Measurements from ENCODE around the gene GLUD1. TPM values are rescaled to one million over a fixed set of nuclear protein-coding genes. Genes with fewer than 3 reads are reported as not detected.
"Not testable (repeated sequence)": the region's sequence is repeated elsewhere in the genome, so short reads cannot be mapped to it uniquely, and the experiment has no call there.

GLUD1 gene
- 10 to 100 TPM; 94.7 to 99.6 TPM for total RNA-seq

DNA sequence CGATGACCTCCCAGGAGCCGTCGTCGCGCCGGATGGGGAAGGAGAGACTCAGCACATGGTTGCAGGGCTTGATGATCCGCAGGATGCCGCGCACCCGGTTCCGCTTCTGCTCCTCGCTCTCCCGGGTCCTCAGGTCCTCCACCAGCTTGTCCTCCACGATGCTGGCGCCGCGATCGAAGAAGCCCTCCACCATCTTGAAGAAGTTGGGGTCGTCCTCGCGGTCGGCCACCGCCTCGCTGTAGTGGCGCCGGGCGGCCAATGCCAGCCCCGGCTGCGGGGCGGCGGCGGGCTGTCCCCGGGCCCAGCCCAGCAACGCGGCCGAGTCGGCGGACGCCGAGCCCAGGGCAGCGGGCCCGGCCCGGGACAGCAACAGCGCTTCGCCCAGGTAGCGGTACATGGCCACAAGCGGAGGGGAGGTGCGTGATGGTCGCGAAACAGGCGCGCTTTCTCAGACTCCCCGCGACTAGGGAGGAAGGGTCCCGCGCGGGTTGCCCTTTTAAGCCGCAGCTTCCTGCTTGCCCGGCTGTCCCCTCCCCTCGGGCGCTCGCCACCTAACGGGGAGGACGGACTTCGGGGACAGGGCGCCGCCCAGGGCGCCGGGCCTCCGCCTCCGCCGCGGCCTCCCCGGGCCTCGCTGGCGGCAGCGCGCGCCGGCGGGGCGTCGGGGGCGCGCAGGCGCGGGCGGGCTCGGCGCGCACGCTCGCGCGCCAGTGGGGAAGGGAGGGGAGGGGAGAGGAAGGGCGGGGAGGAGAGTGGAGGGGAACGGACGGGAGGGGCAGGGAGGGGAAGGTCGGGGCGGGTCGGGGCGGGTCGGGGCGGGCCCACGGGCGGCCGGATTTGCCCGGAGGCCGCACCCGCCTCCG, at the start of gene GLUD1, which contains the start of gene SHLD2:
Gene GLUD1, minus strand, starts transcription at position 471 of the 863 bp plus-strand sequence. Its CDS starts 74 bp downstream, at position 397.
Gene SHLD2, plus strand, starts transcription at position 834 of the 863 bp plus-strand sequence. CDS start 56,149 bp downstream, outside the sequence.
- DNase-seq (peak; percentile 93), ATAC-seq (peak; percentile 75)
- Mint-ChIP-seq H3K36me3 (ENCODE audit: low read depth) (peaks cover 46% of the 10 kb centered on the region), H3K9me3 (ENCODE audit: insufficient read depth) (no peaks in the 10 kb centered on the region), H3K4me1 (ENCODE audit: low read depth) (peaks cover 44% of the 10 kb centered on the region), H3K27ac (peak within 1 kb of the TSS; percentile 98), H3K27me3 (ENCODE audit: low read depth) (no peaks in the 10 kb centered on the region), H3K4me3 (peak within 1 kb of the TSS; percentile 92)
- POLR2A ChIA-PET, result interaction anchor here (1.6 kb wide), 2 partner anchors 9 kb away, joined by 5 read pairs; no protein-coding TSS in a partner anchor
- CTCF ChIA-PET, result interaction anchor here (1.2 to 1.3 kb wide), 2 partner anchors 155 to 410 kb away, joined by 3 to 6 read pairs; partner anchors contain the start of gene MINPP1

DNA sequence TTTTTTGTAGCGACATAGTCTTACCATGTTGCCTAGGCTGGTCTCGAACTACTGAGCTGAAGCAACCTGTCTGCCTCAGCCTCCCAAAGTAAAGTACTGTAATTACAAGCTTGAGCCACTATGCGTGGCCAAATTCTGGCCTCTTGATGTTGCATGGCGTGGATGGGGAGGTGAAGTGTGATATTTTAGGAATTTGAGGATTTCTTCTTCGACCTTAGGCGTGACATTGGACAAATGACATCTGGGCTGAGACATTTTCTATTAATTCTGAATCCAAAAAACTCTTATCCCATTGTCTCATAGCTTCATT, 48.4 kb upstream of the GLUD1 start:
- POLR2A ChIA-PET; H3K4me1 Mint-ChIP-seq (ENCODE audit: low read depth); H3K9me3 Mint-ChIP-seq (ENCODE audit: insufficient read depth): not testable (repeated sequence)

DNA sequence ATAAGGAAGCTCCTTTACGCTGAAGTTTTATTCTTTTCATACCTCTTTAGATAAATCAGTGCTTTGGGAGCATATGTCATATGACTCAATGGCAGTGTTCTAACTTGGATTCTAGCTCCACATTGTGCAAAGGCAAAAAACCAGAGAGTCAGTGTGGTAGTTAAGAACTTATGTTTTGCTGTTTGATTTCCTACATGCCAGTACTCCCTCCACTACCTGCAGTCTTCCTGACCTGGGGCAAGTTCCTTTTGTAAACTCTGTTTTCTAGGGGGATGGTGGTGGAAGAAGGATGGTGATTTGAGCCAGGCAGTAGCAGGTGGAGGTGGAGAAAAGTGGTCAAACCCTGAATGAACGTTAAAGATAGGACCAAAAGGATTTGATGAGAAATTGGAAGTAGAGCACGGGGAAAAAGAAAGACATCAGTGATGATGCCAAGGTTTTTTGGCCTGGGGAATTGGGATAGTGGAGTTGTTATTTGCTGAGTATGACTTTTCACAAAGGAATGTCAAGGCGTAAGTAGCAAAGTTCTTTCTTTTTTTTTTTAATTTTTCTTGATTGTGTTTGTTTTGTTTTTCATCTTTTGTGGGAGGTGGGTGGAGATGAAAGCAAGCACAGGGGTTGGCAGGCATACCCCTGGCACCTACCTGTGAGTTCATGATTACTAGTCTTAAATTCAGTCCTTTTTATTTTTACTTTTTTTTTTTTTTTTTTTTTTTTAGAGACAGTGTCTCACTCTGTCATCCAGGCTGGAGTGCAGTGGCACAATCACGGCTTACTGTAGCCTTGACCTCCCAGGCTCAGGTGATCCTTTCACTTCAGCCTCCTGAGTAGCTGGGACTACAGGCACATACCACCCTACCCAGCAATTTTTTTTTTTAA, 47.8 kb upstream of the GLUD1 start:
- H3K4me3 Mint-ChIP-seq, POLR2A ChIA-PET: not testable (repeated sequence)

More for the DNA sequence above, 48.4 kb upstream of the GLUD1 start:
- H3K27me3 Mint-ChIP-seq (ENCODE audit: low read depth); H3K4me3 Mint-ChIP-seq; CTCF ChIA-PET; ATAC-seq; H3K36me3 Mint-ChIP-seq (ENCODE audit: low read depth); H3K27ac Mint-ChIP-seq; DNase-seq: not testable (repeated sequence)

DNA sequence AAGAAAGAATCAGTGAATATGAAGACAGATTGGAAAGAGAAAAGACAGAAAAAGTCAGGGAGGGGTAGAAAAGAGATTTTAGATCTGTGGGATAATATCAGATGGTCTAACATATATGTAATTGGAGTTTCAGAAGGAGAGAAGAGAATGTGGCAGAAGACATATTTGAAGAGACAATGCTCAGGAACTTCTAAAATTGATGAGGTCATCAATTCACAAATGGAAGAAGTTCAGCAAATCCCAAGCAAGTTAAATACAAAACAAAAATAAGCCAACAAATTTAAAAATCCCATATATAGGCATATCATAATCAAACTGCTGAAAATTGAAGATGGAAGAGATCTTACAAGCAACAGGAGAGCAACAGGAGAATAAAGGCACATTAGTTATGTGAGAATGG, 42.8 kb upstream of the GLUD1 start:
- POLR2A ChIA-PET; H3K27ac Mint-ChIP-seq; H3K27me3 Mint-ChIP-seq (ENCODE audit: low read depth); H3K4me1 Mint-ChIP-seq (ENCODE audit: low read depth); H3K9me3 Mint-ChIP-seq (ENCODE audit: insufficient read depth); ATAC-seq; DNase-seq; CTCF ChIA-PET; H3K4me3 Mint-ChIP-seq: not testable (repeated sequence)
- H3K36me3 Mint-ChIP-seq (ENCODE audit: low read depth), result peaks cover 27% of the 10 kb centered on the region

More for the DNA sequence above, 47.8 kb upstream of the GLUD1 start:
- CTCF ChIA-PET; H3K36me3 Mint-ChIP-seq (ENCODE audit: low read depth); H3K27ac Mint-ChIP-seq; ATAC-seq; DNase-seq; H3K27me3 Mint-ChIP-seq (ENCODE audit: low read depth); H3K4me1 Mint-ChIP-seq (ENCODE audit: low read depth); H3K9me3 Mint-ChIP-seq (ENCODE audit: insufficient read depth): not testable (repeated sequence)

DNA sequence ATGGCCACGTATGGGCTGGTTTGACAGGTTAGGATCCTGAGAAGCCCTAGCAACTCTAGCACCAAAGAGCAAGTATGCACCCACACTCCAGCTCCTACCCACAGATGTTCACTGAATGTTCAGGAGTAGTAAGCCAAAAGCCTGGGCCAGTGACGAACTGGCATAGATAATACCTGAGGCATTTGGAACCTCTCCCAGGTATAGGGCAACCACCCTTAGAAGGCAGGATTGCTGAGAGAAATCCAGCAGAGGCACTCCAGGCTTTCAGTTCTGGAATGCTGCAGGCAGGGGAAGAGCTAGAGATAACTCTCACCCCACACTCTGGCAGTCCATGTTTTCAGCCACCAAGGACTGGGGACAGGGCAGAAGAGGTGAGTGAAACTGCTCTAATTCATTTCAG, 39.8 kb upstream of the GLUD1 start:
- H3K36me3 Mint-ChIP-seq (ENCODE audit: low read depth), result peaks cover 36% of the 10 kb centered on the region
- H3K9me3 Mint-ChIP-seq (ENCODE audit: insufficient read depth); POLR2A ChIA-PET; H3K4me1 Mint-ChIP-seq (ENCODE audit: low read depth); H3K27ac Mint-ChIP-seq; H3K27me3 Mint-ChIP-seq (ENCODE audit: low read depth); ATAC-seq; H3K4me3 Mint-ChIP-seq; CTCF ChIA-PET; DNase-seq: not testable (repeated sequence)

DNA sequence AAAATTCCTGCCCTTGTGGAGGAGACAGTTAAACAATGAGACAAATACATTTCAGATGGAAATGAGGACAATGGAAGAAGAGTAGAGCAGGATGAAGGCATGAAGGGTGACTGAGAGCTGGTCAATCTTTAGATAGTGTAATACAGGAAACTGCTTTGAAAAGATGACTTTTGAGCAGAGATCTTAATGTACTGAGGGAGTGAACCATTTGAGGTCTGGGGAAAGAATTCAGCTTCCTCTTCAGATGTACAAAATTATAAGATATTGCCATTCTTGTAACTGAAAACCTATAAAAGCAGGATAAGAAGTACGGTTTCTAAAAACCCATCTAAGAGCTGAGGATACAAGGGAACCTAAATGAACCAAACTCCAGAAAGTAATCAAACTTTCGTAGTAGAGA, 39.3 kb upstream of the GLUD1 start:
- H3K27me3 Mint-ChIP-seq (ENCODE audit: low read depth); POLR2A ChIA-PET: not testable (repeated sequence)

DNA sequence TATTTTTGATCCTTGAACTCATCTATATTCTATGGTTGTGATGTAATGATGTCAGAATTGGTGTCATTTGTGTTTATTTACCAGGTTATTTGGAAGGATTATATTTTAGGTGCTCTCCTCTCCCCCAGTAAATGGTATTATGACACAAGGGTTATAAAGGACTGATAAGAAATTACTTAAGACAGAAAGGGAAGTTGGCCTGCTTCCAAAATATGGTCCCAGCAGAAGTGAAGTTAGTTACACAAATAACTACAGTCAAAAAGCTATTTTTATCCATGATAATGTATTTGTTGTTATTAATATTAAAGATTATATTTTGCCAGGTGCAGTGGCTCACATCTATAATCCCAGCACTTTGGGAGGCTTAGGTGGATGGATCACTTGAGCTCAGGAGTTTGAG, 37.5 kb upstream of the GLUD1 start:
- H3K4me3 Mint-ChIP-seq; H3K27me3 Mint-ChIP-seq (ENCODE audit: low read depth); DNase-seq; H3K4me1 Mint-ChIP-seq (ENCODE audit: low read depth); H3K9me3 Mint-ChIP-seq (ENCODE audit: insufficient read depth); POLR2A ChIA-PET; ATAC-seq; H3K27ac Mint-ChIP-seq; CTCF ChIA-PET: not testable (repeated sequence)
- peaks cover 36% of the 10 kb centered on the region for H3K36me3 Mint-ChIP-seq (ENCODE audit: low read depth)

More for the DNA sequence above, 39.3 kb upstream of the GLUD1 start:
- H3K27ac Mint-ChIP-seq; H3K9me3 Mint-ChIP-seq (ENCODE audit: insufficient read depth); DNase-seq; CTCF ChIA-PET; H3K4me3 Mint-ChIP-seq; H3K4me1 Mint-ChIP-seq (ENCODE audit: low read depth); ATAC-seq: not testable (repeated sequence)
- peaks cover 37% of the 10 kb centered on the region for H3K36me3 Mint-ChIP-seq (ENCODE audit: low read depth)

DNA sequence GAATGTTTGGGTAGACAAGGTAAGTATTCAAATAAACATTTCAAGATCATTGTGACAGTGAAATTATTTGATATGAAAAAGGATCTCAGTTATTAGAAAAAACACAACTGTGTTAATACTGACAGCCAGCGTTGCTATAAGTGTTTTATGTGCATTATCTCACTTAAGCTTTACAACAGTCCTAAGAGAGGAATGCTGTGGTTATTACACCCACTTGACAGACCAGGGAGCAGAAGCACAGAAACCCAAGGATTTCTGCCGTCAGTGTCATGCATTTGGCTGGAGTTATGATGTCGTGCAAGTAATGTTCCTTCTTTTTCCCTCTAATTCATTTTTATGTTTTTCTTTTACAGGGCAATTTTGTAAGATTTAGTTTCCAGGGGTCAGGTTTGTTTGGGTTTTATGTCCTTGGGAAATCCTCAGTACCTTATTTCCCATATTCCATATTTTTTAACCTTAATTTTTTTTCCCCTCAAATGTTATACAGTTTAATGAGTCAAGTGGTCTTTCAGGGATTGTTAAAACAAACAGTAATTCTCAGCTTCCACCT, 33.0 kb upstream of the GLUD1 start:
- H3K27ac Mint-ChIP-seq; H3K27me3 Mint-ChIP-seq (ENCODE audit: low read depth); POLR2A ChIA-PET; H3K9me3 Mint-ChIP-seq (ENCODE audit: insufficient read depth); H3K4me1 Mint-ChIP-seq (ENCODE audit: low read depth); DNase-seq; ATAC-seq; CTCF ChIA-PET; H3K4me3 Mint-ChIP-seq: not testable (repeated sequence)
- H3K36me3 Mint-ChIP-seq (ENCODE audit: low read depth), result peaks cover 18% of the 10 kb centered on the region

DNA sequence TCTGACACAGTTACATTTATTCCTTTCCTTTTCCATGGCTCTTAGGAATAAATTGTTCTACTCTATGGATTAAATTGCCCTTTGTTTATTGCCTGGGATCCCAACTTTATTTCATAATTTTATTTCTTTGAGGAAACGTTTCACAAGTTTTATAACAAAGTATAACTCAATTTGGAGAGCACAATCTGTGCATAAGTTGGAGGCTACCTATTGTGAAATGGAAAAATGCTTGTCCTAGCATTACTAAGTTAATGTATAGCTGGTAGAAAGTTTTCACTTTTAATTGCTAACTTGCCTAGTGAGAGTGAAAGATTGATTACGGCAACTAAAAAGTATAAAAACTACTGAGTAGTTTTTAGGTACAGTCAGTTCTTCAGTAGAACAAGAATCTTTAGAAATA, 32.4 kb upstream of the GLUD1 start:
- H3K4me3 Mint-ChIP-seq; ATAC-seq; H3K9me3 Mint-ChIP-seq (ENCODE audit: insufficient read depth); DNase-seq; CTCF ChIA-PET; H3K27ac Mint-ChIP-seq; H3K27me3 Mint-ChIP-seq (ENCODE audit: low read depth); POLR2A ChIA-PET; H3K4me1 Mint-ChIP-seq (ENCODE audit: low read depth): not testable (repeated sequence)
- H3K36me3 Mint-ChIP-seq (ENCODE audit: low read depth), result peaks cover 19% of the 10 kb centered on the region

DNA sequence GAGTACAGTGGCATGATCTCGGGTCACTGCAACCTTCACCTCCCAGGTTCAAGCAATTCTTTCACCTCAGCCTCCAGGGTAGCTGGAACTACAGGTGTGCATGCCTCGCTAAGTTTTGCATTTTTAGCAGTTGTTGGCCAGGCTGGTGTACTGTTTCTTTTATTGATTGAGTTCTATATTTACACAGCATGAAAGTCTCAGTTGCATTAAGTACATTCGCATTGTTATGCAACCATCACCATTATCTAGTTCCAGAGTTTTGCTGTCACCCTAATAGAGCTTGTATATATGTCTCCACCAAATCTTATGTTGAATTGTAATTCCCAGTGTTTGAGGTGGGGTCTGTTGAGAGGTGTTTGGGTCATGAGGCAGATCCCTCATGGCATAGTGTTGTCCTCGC, 28.7 kb upstream of the GLUD1 start:
- H3K4me1 Mint-ChIP-seq (ENCODE audit: low read depth); POLR2A ChIA-PET; CTCF ChIA-PET; H3K4me3 Mint-ChIP-seq; H3K9me3 Mint-ChIP-seq (ENCODE audit: insufficient read depth); DNase-seq; H3K27me3 Mint-ChIP-seq (ENCODE audit: low read depth); H3K27ac Mint-ChIP-seq; ATAC-seq: not testable (repeated sequence)
- H3K36me3 Mint-ChIP-seq (ENCODE audit: low read depth), result peaks cover 13% of the 10 kb centered on the region

DNA sequence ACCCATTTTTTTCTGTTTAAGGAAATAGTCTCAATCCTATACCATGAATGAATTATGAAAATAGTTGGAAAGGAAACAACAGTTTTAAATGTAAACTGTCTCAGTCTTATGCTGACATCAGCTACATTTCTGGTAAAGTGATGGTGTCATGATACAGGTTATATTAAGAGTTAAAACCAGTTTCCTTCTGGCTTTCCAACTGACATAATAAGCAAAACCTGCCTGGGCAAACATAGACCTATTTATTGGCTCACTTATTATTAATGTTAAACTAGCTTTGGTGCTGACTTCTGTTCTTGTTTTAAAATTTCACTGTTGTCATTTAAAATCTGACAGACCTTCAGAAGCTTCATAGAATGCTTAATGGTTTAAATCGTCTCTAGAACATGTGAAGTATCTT, 24.4 kb upstream of the GLUD1 start:
- H3K4me3 Mint-ChIP-seq; CTCF ChIA-PET; DNase-seq; H3K4me1 Mint-ChIP-seq (ENCODE audit: low read depth); POLR2A ChIA-PET; ATAC-seq; H3K27me3 Mint-ChIP-seq (ENCODE audit: low read depth); H3K27ac Mint-ChIP-seq; H3K9me3 Mint-ChIP-seq (ENCODE audit: insufficient read depth): not testable (repeated sequence)
- H3K36me3 Mint-ChIP-seq (ENCODE audit: low read depth), result peaks cover 17% of the 10 kb centered on the region

DNA sequence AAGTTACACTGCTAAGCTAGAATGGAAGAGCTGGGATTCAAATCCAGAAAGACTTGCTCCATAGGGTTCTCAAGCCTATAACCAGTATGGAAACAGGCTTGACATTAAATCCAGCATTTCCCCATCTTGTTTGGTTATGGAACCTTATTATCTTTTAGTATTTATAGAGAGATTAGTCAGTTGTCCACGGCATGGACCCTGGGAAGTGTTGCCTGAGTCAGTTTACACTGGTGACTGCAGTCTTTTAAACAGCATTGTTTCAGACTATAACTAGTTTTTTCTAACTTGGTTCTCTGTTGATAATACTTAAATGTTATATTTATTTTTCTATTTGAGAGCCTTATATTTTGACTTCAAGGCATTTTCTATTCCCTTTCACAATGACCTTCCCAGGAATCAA, 23.5 kb upstream of the GLUD1 start:
- H3K4me1 Mint-ChIP-seq (ENCODE audit: low read depth); CTCF ChIA-PET; POLR2A ChIA-PET; H3K9me3 Mint-ChIP-seq (ENCODE audit: insufficient read depth); H3K4me3 Mint-ChIP-seq; H3K27ac Mint-ChIP-seq; ATAC-seq; H3K27me3 Mint-ChIP-seq (ENCODE audit: low read depth); DNase-seq: not testable (repeated sequence)
- peaks cover 19% of the 10 kb centered on the region for H3K36me3 Mint-ChIP-seq (ENCODE audit: low read depth)

All from activated CD8-positive, alpha-beta T cell treated with anti-CD3 and anti-CD28 coated beads, Interleukin-2, amount 10 ng/mL, durations not matched to agents 7 days and 5 days (primary cell).